Mesenteric fat pad (tissue), 1 donor: ENCODE data around the gene TOM1L1. TPM values are rescaled to one million over a fixed set of nuclear protein-coding genes. Genes with fewer than 3 reads are reported as not detected.

Experiments
- DNase-seq: peaks from one replicate; pipeline ENCODE4 v3.0.0-alpha.2; 2020; ENCODE audit warnings: low spot score
- total RNA-seq: library from RNA; stranded (reverse); fragmentation: NEBNext Ultra II Directional; extraction: Animal tissue kit (Norgen Biotek cat#: 25700); gene quantifications from one replicate; pipeline ENCODE4 v1.2.1, GENCODE V29; 2021
- donor health status: DM: yes; HTN: yes; CAD: no.

The TOM1L1 gene
- total RNA-seq, 1 donor from 2014 or later, result 16.4 TPM

GRCh38 chr17:54945671-54946070 lies 45.0 kb downstream of the TOM1L1 start:
- no peak for DNase-seq

DNA sequence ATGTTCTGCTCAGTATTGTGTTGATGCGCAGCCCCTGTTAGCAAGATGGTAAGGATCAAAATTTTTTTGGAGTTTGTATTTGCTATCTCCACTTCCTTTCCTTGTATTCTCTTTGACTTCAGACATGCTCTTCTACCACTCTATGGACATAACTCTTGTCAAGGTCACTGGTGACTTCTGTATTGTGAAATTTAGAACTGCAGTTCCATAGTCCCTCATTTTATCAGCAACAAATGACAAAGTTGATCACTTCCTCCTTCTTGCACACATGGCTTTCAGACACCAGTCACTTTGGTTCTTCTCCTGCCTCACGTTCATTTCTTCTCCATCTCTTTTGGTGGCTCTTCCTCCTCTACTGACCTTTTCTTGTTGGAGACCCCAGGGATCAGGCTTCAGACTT lies 46.7 kb downstream of the TOM1L1 start:
- no peak for DNase-seq

DNA sequence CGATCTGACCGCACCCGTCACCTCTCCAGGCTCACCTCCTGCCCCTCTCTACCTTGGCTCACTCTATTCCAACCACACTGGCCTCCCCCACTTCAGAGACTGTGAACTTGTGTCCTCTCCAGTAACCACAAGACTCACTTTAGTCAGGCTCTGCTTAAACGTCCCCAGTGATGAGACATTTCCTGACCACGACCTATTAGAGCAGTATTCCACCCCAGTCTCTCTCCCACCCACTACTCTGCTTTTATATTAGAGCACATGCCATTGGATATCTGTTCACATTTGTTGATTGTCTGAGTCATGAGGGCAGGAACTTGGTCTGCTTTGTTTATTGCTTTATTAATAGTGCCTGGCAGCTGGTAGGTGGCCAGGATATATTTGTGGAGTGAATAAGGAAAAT lies 47.7 kb downstream of the TOM1L1 start:
- DNase-seq, result no peak

DNA sequence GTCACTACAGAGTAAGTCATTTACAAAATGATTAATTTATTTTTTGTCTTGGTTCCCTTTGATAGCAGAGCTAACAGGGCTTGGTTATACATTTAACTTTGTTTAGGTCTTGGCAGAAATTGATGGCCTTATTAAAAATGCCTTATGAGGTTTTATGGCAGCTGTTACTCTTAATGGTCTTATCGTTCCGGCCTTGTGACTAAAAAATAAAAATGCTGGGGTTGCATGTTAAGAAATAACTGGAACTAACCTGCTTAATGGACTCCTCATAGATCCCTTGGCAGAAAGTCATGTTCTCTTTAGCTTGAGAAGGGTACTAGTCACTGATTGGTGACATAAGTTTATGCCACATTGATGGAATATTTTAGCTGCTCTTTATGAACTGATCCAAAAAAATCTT lies 49.5 kb downstream of the TOM1L1 start:
- no peak for DNase-seq

DNA sequence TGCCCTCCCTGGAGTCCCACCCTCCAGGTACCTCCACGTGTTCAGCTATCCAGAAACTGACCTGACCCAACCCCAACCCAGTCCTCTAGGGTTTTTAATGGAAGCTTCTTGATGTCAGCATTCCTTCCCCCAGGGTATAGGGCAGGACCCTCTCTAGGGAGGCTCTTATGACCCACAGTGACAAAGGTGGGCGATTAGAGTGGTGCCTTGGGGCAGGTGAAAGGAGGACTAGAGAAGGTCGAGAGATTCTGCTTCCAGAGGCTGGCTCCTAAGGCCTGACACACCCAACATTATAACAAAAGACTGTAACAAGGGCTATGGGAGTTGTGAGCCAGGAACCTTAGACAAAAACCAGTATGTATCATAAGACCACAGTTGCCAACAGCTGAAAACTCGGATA lies 50.6 kb downstream of the TOM1L1 start:
- no peak for DNase-seq

DNA sequence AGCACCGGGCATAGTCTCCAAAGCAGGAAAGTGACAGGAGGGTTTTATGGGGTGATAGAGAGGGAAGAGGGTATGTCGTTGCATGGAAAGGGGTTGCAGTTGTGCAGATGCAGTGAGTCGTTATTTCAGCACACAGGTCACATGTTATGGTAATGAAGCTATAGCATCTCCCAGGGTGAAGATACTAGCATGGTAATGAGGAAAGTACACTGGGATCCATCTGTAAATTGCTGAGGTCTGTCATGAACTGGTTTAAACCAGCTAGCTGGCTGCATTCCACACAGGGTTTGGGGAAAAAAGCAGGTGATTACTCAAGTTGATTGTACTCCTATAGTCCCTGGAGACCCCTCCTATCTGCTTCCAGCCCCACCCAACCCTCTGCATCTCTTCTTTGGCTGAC lies 56.1 kb downstream of the TOM1L1 start:
- no peak for DNase-seq

DNA sequence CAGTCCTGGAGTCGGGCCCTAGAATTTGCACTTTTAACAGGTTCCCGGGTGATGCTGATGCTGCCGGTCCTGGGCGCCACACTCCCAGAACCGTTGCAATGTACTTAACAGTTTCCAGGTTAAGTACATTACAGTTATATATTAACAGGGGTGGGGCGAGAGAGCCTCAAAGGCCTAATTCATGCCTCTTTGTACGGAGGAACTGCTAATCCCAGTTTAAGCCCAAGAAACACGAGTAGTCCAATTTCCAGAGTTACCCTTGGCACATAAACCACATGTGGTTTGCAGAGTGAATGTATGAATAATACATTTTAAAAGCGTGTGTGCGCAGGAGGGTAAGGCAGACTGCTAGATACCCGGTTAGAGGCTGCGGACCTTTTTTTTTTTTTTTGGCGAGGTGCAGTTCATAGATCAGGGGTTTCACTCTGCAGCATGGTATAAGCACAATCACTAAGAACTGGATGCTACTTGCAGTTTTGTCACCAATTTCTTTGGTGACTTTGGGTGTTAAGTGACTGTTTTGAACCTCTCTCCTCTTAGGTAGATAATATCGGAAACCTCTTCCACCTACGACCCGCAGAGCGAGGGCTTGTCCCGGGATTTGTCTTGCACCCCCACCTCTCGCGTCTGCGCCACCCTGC lies 67.1 kb downstream of the TOM1L1 start:
- DNase-seq, result no peak

DNA sequence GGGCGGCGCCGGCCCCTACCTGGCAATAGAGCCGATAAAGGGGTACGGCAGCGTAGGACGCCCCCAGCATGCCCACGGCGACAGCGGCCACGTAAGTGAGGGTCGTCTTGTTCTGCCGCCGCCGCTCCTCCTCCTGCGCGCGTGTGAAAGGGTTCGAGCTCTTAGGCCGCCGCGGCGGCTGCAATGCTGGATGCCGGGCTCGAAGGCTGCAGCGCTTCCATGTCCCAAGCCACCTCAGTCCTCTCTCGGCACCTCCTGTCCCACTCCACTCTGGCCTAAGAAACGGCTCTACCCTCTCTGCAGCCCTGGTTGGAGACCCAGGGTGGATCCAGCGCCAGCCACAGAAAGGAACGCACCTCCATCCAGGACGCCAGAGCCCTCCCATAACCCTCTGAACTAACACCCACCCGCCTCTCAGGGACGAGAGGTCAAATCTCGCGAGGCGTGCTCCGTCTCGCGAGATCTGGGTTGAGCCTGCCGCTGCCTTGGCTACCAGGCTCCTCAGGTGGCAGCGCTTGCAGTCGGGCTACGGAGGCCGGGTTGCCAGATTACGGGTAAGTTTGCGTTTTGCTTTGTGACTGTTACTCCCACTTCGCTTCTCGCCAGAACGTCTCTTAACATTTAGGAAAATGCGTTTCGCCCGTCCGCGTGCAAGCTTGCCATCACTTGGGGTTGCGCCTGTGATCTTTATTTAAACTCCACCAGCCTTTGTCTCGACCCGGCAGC lies 67.8 kb downstream of the TOM1L1 start, which contains the start of the genes COX11 and STXBP4:
TSS of gene COX11 (minus strand) at position 393 of the 726 bp plus-strand sequence. CDS start at position 385, 8 bp downstream.
TSS of gene STXBP4 (plus strand) at position 504 of the 726 bp plus-strand sequence. CDS start 17,455 bp downstream, outside the sequence.
- peak; percentile 96 for DNase-seq

DNA sequence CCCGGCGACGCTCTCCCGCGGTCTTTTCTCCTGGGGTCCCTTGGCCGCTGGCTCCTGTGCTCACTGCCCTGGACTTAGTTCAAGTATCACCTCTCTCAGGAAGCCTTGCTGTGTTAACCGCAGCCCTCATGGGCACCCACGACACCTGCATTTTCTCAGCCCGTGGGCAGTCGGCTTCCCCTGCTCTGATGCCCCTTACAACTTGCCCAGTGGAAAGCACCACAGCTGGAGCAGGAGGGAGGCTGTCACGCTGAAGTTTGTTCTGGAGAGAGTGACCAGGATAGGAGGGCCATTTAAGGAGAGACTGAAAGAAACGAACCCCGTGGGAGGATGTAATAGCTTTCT lies 68.3 kb downstream of the TOM1L1 start:
- DNase-seq, result no peak

DNA sequence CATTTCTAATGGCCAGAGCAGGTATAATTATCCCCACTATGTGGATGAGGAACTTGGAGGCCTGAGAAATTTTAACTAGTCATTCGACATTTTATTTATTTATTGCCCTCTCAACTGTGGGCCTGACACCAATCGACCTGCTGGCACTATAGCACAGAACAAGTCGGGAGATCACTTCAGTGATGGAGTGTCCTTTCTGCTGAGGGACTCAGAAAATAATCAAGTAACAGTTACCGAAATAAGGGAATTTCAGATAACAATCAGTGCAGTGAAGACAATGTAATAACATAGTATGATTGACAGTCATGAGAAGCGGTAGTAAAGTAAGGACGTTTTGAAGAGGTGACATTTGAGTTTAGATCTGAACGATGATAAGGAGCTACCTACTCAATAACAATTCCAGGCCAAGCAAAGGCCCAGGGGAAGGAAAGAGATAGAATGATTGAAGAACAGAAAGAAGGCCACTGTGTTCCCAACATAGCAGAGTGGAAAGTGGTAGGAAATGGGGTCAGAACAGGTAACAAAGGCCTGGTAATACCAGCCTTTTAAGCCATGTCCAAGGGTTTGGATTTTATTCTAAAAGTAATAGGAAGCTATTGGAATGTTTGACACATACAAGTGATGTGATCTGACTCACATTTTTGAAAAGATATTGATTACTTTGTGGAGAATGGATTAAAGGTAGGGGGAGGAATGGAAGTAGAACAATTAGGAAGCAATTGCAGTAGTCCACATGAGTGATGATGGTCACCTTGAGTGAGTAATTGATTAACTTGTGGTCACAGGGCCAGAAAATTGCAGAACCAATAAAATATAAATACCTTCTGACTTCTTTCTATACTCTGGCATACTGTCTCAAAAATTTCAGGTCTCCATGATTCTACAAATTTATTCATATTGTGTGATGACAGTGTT lies 69.3 kb downstream of the TOM1L1 start:
- DNase-seq, result no peak

DNA sequence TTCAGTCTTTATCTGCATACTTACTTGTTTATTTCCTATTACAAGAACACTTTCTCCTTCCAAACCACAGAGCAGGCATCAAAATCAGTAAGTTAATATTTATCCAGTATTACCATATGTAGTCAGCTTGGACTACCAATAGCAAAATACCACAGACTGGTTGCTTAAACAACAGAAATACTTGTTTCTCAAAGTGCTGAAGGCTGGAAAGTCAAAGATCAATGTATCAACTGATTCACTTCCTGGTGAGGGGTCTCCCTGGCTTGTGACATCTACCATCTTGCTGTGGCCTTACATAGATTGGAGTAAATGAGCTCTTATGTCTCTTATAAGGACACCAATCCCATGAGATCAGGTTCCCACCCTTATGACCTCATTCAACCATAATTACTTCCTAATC lies 70.5 kb downstream of the TOM1L1 start:
- no peak for DNase-seq

GRCh38 chr17:54971901-54972300 lies 71.2 kb downstream of the TOM1L1 start:
- no peak for DNase-seq

- no peak for DNase-seq
These were observed 71.9 kb downstream of the TOM1L1 start for GRCh38 chr17:54972406-54973138.

DNA sequence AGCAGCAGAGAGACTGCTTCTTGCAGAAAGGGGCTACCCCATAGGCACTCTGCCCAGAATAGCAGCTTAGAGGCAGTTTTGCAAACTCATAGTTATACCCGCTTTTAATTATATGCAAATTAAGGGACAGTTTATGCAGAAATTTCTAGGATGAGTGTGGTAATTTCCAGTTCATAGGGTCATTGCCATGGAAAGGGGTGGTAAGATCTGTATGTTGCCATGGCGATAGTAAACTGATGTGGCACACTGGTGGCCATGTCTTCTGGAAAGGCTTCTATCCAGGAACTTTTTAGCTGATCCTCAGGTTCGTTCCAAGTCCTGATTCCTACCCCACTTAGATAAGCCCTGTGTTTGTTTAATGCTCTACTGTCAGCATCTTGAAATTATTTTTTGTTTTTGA lies 74.1 kb downstream of the TOM1L1 start:
- no peak for DNase-seq

GRCh38 chr17:54976316-54976715 lies 75.7 kb downstream of the TOM1L1 start:
- DNase-seq, result no peak

DNA sequence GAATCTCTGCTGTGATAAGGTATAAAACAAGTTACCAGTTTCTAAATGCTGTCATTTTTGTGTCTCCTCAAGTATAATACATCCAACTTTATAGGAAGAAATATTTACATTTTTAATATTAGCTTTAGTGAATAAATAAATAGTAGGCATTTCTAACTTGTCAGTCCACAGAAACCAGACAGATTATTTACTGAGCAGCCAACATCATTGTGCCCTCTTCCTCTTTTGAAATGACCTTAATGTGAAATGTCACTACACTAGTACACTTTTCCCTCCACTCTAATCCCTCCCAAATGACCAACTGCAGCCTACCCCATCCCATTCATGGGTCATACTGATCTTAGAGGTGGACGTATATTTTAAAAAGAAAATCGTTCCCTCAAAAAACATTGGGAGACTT lies 77.1 kb downstream of the TOM1L1 start:
- no peak for DNase-seq

- no peak for DNase-seq
These were observed 79.0 kb downstream of the TOM1L1 start for GRCh38 chr17:54979657-54980056.

- no peak for DNase-seq
These were observed 79.7 kb downstream of the TOM1L1 start for GRCh38 chr17:54980375-54980774.

- no peak for DNase-seq
These were observed 81.7 kb downstream of the TOM1L1 start for GRCh38 chr17:54982399-54982798.

DNA sequence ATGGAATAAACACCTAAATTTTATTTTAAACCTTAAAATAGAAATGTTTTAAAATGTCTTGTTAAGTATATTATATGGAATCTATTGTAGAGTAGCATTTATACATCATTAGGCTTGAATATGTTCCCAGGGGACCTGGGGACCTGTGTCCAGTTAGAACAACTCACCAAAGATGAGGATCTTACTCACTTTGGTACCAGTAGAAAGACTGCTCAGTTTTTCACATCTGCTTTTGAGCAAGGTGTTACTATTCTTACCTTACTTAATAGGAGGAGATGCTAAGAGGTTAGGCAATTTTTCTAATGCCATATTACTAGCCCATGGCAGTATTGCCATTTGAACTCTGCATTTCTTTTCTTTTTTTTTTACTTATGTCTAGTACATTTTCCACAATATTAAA lies 82.6 kb downstream of the TOM1L1 start:
- DNase-seq, result no peak

DNA sequence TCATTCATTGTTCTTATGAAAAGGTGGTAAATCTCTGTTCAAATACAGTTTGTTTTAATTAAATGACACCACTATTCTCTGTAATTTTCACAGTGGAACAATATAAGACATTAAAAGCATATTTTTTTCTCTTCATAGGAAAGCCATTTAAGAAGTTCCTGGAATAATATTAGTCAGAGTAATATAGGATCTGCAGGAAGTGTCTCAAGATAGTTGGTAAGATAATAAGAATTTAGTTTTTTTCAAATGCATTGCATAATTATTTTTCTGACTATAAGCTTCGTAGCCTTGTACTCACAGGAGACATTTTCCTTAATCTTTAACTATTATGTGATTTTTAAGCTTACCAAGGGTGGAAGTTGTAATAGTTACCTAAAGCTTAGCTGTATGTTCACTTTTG lies 84.8 kb downstream of the TOM1L1 start:
- DNase-seq, result no peak
